Measurements from ENCODE around the gene NRP1.

The NRP1 gene

GRCh38 chr10:33373263-33373662, 38.8 kb upstream of the NRP1 start:
- Histone ChIP-seq H2BK120ac (ENCODE audit: low read depth, low read length) (no peak overlapping the region), H2BK5ac (ENCODE audit: low read length) (no peak overlapping the region), H2AFZ (ENCODE audit: low read length) (no peak overlapping the region), H3K27ac (replicated peaks; ENCODE audit: low read length) (no peak overlapping the region), H3K4me2 (ENCODE audit: insufficient read depth, low read length, poor library complexity, severe bottlenecking) (no peak overlapping the region), H3K79me1 (ENCODE audit: low read depth, low read length) (peaks cover 2% of the 10 kb centered on the region), H4K8ac (ENCODE audit: low read depth, low read length) (no peak overlapping the region), H3K9ac (ENCODE audit: low read depth, low read length, poor library complexity) (no peak overlapping the region), H3K18ac (ENCODE audit: low read length) (no peak overlapping the region), H3K4ac (ENCODE audit: low read length) (no peak overlapping the region), H3K4me1 (ENCODE audit: control insufficient read depth in 2 of 2, insufficient read depth in 1 of 2, low read depth in 1 of 2, low read length in 2 of 2) (no peaks in the 10 kb centered on the region), H3K36me3 (replicated peaks in 1 of 2; ENCODE audit: control insufficient read depth in 2 of 2, insufficient read depth in 2 of 2, low read length in 2 of 2) (no peaks in the 10 kb centered on the region), H3K23ac (ENCODE audit: low read depth, low read length, poor library complexity) (no peak overlapping the region), H3K27me3 (ENCODE audit: control insufficient read depth in 3 of 3, insufficient read depth in 3 of 3, low read depth in 1 of 3, low read length in 3 of 3) (no peaks in the 10 kb centered on the region), H3K9me3 (replicated peaks in 1 of 2; ENCODE audit: control insufficient read depth in 2 of 2, insufficient read depth in 1 of 2, low read depth in 1 of 2, low read length in 2 of 2) (peaks cover 0 to 14% of the 10 kb centered on the region in 2 donors), H2BK12ac (ENCODE audit: low read length) (no peak overlapping the region), H3K4me3 (ENCODE audit: low read length in 2 of 2) (no peak overlapping the region), H2BK15ac (ENCODE audit: low read length) (no peak overlapping the region), H2AK5ac (ENCODE audit: low read depth, low read length) (no peak overlapping the region), H4K91ac (ENCODE audit: low read depth, low read length, poor library complexity) (no peak overlapping the region), H3K14ac (ENCODE audit: low read length) (no peak overlapping the region)
- no peak for DNase-seq (ENCODE audit: low spot score)
- no CpG with 5 or more reads among the region's 2 CpGs for WGBS, 2 donors (ENCODE audit: extremely low coverage in 2 of 2, insufficient read length in 2 of 2, insufficient replicate concordance in 1 of 2)

GRCh38 chr10:33371234-33371633, 36.8 kb upstream of the NRP1 start:
- H3K36me3 ChIP-seq (replicated peaks in 1 of 2; ENCODE audit: control insufficient read depth in 2 of 2, insufficient read depth in 2 of 2, low read length in 2 of 2), result no peaks in the 10 kb centered on the region
- H2AK5ac ChIP-seq (ENCODE audit: low read depth, low read length), result no peak overlapping the region
- H2BK15ac ChIP-seq (ENCODE audit: low read length), result no peak overlapping the region
- no peak overlapping the region for H3K9ac ChIP-seq (ENCODE audit: low read depth, low read length, poor library complexity)
- H3K4ac ChIP-seq (ENCODE audit: low read length), result no peak overlapping the region
- no peaks in the 10 kb centered on the region for H3K4me1 ChIP-seq (ENCODE audit: control insufficient read depth in 2 of 2, insufficient read depth in 1 of 2, low read depth in 1 of 2, low read length in 2 of 2)
- peaks cover 2% of the 10 kb centered on the region for H3K79me1 ChIP-seq (ENCODE audit: low read depth, low read length)
- no peak overlapping the region for H2AFZ ChIP-seq (ENCODE audit: low read length)
- H3K18ac ChIP-seq (ENCODE audit: low read length), result no peak overlapping the region
- peaks cover under 1 to 20% of the 10 kb centered on the region in 2 donors for H3K9me3 ChIP-seq (replicated peaks in 1 of 2; ENCODE audit: control insufficient read depth in 2 of 2, insufficient read depth in 1 of 2, low read depth in 1 of 2, low read length in 2 of 2)
- no peak overlapping the region for H2BK120ac ChIP-seq (ENCODE audit: low read depth, low read length)
- H3K4me2 ChIP-seq (ENCODE audit: insufficient read depth, low read length, poor library complexity, severe bottlenecking), result no peak overlapping the region
- H2BK5ac ChIP-seq (ENCODE audit: low read length), result no peak overlapping the region
- H3K4me3 ChIP-seq (ENCODE audit: low read length in 2 of 2), result no peak overlapping the region
- no peak overlapping the region for H3K23ac ChIP-seq (ENCODE audit: low read depth, low read length, poor library complexity)
- DNase-seq (ENCODE audit: low spot score), result no peak
- no peak overlapping the region for H4K91ac ChIP-seq (ENCODE audit: low read depth, low read length, poor library complexity)
- H3K14ac ChIP-seq (ENCODE audit: low read length), result no peak overlapping the region
- no CpG with 5 or more reads among the region's 4 CpGs for WGBS, 2 donors (ENCODE audit: extremely low coverage in 2 of 2, insufficient read length in 2 of 2, insufficient replicate concordance in 1 of 2)
- no peak overlapping the region for H2BK12ac ChIP-seq (ENCODE audit: low read length)
- no peak overlapping the region for H4K8ac ChIP-seq (ENCODE audit: low read depth, low read length)
- H3K27me3 ChIP-seq (ENCODE audit: control insufficient read depth in 3 of 3, insufficient read depth in 3 of 3, low read depth in 1 of 3, low read length in 3 of 3), result no peaks in the 10 kb centered on the region
- no peak overlapping the region for H3K27ac ChIP-seq (replicated peaks; ENCODE audit: low read length)

GRCh38 chr10:33370434-33370930, 36.0 kb upstream of the NRP1 start:
- Histone ChIP-seq H3K18ac (ENCODE audit: low read length) (no peak overlapping the region), H3K4me1 (ENCODE audit: control insufficient read depth in 2 of 2, insufficient read depth in 1 of 2, low read depth in 1 of 2, low read length in 2 of 2) (no peaks in the 10 kb centered on the region), H2BK120ac (ENCODE audit: low read depth, low read length) (no peak overlapping the region), H3K9ac (ENCODE audit: low read depth, low read length, poor library complexity) (no peak overlapping the region), H3K36me3 (replicated peaks in 1 of 2; ENCODE audit: control insufficient read depth in 2 of 2, insufficient read depth in 2 of 2, low read length in 2 of 2) (no peaks in the 10 kb centered on the region), H3K79me1 (ENCODE audit: low read depth, low read length) (peaks cover 2% of the 10 kb centered on the region), H4K91ac (ENCODE audit: low read depth, low read length, poor library complexity) (no peak overlapping the region), H3K4me3 (ENCODE audit: low read length in 2 of 2) (no peak overlapping the region), H3K9me3 (replicated peaks in 1 of 2; ENCODE audit: control insufficient read depth in 2 of 2, insufficient read depth in 1 of 2, low read depth in 1 of 2, low read length in 2 of 2) (peaks cover 2 to 24% of the 10 kb centered on the region in 2 donors), H3K4ac (ENCODE audit: low read length) (no peak overlapping the region), H4K8ac (ENCODE audit: low read depth, low read length) (no peak overlapping the region), H2AFZ (ENCODE audit: low read length) (no peak overlapping the region), H3K14ac (ENCODE audit: low read length) (no peak overlapping the region), H3K23ac (ENCODE audit: low read depth, low read length, poor library complexity) (no peak overlapping the region), H2BK15ac (ENCODE audit: low read length) (no peak overlapping the region), H2BK12ac (ENCODE audit: low read length) (no peak overlapping the region), H3K27me3 (ENCODE audit: control insufficient read depth in 3 of 3, insufficient read depth in 3 of 3, low read depth in 1 of 3, low read length in 3 of 3) (no peaks in the 10 kb centered on the region), H2AK5ac (ENCODE audit: low read depth, low read length) (no peak overlapping the region), H3K4me2 (ENCODE audit: insufficient read depth, low read length, poor library complexity, severe bottlenecking) (no peak overlapping the region), H2BK5ac (ENCODE audit: low read length) (no peak overlapping the region), H3K27ac (replicated peaks; ENCODE audit: low read length) (no peak overlapping the region)
- no CpG with 5 or more reads among the region's 2 CpGs for WGBS, 2 donors (ENCODE audit: extremely low coverage in 2 of 2, insufficient read length in 2 of 2, insufficient replicate concordance in 1 of 2)
- DNase-seq (ENCODE audit: low spot score), result no peak

GRCh38 chr10:33368086-33368485, 33.6 kb upstream of the NRP1 start:
- no peak overlapping the region for H2BK5ac ChIP-seq (ENCODE audit: low read length)
- H3K79me1 ChIP-seq (ENCODE audit: low read depth, low read length), result peaks cover 2% of the 10 kb centered on the region
- H3K4me1 ChIP-seq (ENCODE audit: control insufficient read depth in 2 of 2, insufficient read depth in 1 of 2, low read depth in 1 of 2, low read length in 2 of 2), result no peaks in the 10 kb centered on the region
- no peak overlapping the region for H3K14ac ChIP-seq (ENCODE audit: low read length)
- no peak overlapping the region for H2BK15ac ChIP-seq (ENCODE audit: low read length)
- peaks cover 2 to 21% of the 10 kb centered on the region in 2 donors for H3K9me3 ChIP-seq (replicated peaks in 1 of 2; ENCODE audit: control insufficient read depth in 2 of 2, insufficient read depth in 1 of 2, low read depth in 1 of 2, low read length in 2 of 2)
- no peak overlapping the region for H3K18ac ChIP-seq (ENCODE audit: low read length)
- H2AFZ ChIP-seq (ENCODE audit: low read length), result no peak overlapping the region
- H4K91ac ChIP-seq (ENCODE audit: low read depth, low read length, poor library complexity), result no peak overlapping the region
- no peak overlapping the region for H3K4me2 ChIP-seq (ENCODE audit: insufficient read depth, low read length, poor library complexity, severe bottlenecking)
- no peak overlapping the region for H2BK12ac ChIP-seq (ENCODE audit: low read length)
- no peak overlapping the region for H2BK120ac ChIP-seq (ENCODE audit: low read depth, low read length)
- H2AK5ac ChIP-seq (ENCODE audit: low read depth, low read length), result no peak overlapping the region
- DNase-seq (ENCODE audit: low spot score), result no peak
- H3K4ac ChIP-seq (ENCODE audit: low read length), result no peak overlapping the region
- no peaks in the 10 kb centered on the region for H3K27me3 ChIP-seq (ENCODE audit: control insufficient read depth in 3 of 3, insufficient read depth in 3 of 3, low read depth in 1 of 3, low read length in 3 of 3)
- no peak overlapping the region for H3K4me3 ChIP-seq (ENCODE audit: low read length in 2 of 2)
- no peak overlapping the region for H3K27ac ChIP-seq (replicated peaks; ENCODE audit: low read length)
- no peaks in the 10 kb centered on the region for H3K36me3 ChIP-seq (replicated peaks in 1 of 2; ENCODE audit: control insufficient read depth in 2 of 2, insufficient read depth in 2 of 2, low read length in 2 of 2)
- no CpG with 5 or more reads among the region's 4 CpGs for WGBS, 2 donors (ENCODE audit: extremely low coverage in 2 of 2, insufficient read length in 2 of 2, insufficient replicate concordance in 1 of 2)
- H3K9ac ChIP-seq (ENCODE audit: low read depth, low read length, poor library complexity), result no peak overlapping the region
- no peak overlapping the region for H4K8ac ChIP-seq (ENCODE audit: low read depth, low read length)
- no peak overlapping the region for H3K23ac ChIP-seq (ENCODE audit: low read depth, low read length, poor library complexity)

Measured in neuronal stem cell (in vitro differentiated cells).